GM19025 (cell line): ENCODE data around the gene KIAA0513.

ENCODE experiments used
- ATAC-seq: cut with Tn5 transposase; IDR thresholded peaks from one replicate; pipeline ENCODE4 v1.9.1; 2021; ENCODE audit warnings: mild to moderate bottlenecking, low read depth, moderate library complexity; ENCODE audit not compliant: unreplicated experiment

Gene KIAA0513

DNA sequence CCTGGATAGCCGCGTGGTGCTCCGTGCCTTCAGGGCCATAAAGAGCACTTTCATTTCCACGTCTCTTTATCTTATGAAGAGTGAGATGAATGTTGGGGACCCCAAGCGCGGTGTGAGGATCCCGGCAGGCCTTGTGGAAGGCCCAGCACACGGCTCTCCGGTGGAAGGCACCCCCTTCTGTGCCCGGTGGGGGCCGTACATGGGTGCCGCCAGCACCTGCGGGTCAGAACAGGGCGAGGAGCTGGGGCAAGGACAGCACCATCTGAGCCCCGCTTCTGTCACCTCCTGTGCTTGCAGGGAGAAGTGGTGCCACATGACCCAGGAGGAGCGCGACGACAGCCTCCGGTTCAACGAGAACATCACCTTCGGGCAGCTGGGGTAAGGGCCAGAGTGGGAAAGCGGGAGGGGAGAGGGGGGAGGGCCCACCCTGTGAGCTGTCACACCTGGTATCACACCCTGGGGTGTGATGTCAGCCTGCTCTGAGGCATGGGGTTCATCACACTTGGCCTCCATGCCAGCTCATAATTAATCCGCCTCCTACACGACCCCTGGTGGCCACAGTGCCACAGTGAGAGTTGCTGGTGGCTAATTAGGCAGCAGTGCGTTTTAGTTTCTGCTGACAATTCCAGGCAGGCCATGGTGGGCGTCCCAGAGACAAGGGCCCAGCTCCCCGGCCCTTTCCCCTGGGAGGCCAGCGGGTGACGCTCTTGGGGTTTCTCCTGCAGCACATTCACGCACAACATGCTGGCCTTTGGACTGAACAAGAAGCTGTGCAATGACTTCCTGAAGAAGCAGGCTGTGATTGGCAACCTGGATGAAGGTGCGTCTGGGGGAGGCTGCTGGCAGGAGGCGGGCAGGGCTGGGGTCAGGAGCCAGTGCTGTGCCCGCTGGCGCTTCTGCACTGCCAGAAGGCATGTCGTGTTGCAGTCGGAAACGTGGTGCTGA, 59.0 kb downstream of the KIAA0513 start:
- no peak for ATAC-seq

DNA sequence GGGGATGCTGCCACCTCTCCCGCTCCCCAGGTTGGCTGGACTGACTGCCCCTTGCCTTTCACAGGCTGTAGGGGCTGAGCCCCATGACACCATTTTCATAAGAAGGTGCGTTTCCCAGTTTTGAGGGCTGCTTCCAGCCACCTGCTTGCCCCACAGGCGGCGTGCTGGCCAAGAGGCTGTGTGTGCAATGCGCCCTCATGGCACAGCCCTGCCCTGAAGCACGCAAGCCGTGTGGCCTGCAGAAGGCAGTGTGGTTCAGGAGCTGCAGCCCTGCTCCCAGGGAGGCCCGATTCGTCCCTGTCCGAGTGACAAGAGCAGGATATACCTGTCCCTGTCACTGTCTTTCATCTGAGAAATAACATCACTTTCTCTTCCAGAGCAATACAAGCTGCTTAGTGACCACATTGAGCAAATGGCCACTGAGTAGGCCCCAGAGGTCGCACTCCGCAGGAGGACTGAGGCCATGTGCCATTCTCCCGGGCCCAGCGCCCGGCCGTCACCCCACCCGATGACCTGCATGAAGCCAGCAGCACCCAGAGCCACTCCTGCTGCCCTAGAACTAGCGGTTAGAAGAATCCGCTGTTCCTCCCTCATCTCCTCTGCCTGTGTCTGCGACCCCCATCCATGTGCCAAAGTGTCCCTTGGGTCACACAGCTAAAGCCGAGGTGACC, 60.4 kb downstream of the KIAA0513 start:
- ATAC-seq, result no peak

DNA sequence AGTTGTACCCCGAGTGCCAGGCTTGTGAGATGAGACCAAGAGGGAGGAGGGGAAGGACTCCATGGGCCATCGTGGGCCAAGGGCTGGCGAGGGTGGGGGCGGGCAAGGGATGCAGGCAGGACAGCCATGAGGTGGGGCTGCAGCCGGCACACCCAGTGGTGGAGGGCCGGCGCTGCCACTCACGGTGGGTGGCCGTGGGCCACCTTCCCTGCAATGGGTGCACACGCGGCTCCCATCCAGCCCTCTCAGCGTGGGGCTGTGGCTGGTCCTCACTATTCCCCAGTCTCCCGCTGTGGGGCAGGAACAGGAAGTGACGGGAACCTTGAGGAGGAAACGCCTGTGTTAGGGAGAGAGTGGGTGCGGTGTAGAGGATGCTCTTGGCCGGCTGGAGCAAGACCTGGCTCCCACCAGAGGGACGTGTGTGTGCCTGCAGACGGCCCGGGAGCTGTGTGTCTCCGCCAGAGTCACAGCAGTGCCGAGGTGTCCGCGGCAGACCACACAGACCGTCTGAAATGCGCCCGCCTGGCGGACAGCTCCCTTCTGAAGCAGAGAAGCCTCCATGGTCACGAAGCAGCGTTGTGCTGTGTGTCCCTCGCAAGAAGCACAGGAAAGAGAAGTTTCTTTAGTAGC, 61.1 kb downstream of the KIAA0513 start:
- ATAC-seq, result no peak

DNA sequence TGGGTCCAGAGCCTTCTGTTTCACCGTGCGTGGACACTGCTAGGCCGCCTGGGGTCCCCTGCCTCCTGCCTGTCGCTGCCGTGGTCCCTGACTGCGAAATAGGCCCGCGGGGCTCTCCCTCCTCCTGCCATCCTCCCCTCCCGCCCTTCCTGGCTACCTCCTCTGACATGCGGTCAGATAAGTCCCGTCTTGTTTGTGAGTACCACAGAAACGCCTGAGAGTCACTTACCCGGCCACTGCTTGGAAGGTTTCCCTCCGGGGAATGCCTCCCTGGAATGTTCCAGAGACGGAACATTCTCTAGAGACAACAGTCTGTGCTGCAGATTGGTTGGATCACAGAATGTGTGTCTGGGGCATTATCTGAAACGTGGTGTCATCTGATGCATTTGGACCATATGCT, 61.9 kb downstream of the KIAA0513 start:
- ATAC-seq, result no peak

DNA sequence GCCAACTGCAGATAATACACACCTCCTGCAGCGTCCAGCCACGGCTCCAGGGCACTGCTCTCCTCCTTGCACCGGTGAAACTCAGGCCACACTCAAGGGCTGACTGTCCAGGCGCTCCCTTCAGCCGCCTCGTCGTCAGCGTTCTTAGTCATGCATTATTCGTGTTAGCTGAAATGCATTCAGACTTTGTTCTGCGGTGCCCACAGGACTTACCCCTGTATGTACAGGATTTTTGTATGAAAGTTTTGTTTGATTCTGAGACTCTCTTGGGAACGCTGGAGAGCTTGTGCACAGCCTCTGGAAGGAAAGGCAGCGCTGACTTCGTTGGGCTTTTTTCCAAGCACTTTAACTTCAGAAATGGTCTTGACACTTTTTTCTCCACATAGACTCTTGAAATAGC, 62.6 kb downstream of the KIAA0513 start:
- no peak for ATAC-seq

DNA sequence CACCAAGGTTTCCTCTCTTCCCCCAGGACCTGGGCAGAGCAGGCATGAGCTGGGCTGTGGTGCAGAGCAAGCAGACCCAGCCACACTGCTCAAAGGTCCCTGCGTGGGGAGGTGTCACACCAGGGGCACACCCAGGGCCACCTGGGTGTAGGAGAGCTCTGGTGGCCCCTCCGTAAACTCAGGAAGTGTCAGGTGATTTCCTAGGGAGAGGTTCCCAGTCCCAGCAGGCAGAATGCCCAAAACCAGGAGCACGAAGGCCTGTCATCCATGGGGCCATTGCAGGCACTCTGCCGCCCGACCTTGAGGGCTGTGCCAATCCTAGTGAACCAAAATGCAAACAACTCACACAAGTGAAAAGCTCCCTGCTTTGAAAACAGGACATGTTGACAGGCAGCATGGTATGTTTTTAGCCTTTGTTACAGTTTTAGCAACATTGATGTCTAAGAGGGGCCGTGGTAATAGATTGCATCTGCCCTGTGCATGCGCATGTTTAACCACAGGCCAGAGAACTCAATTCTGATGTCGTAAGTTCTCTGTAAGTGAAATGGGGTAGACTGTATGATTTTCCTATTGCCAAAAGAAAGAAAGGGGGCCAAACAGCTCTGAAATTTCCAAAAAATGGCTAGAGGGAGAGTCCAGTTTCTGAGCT, 63.4 kb downstream of the KIAA0513 start:
- ATAC-seq, result no peak

DNA sequence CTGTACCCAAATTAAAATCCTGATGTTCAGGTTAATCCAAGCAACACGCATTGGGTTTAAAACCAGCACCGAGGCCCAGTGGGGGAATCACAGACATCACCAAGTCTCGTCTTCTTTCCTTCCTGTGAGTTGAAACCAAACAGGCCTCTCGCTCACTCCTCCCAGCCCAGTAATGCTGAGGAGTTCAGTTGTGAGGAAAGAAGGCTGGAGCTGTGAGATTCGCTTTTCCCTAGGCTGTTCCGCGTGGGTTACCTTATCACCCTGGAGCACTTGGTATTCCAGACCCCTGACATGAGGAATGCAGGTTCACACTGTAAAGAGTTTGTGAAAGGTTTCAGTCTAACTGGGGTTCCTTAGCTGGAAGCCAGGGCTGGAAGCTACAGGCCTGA, 63.9 kb downstream of the KIAA0513 start:
- ATAC-seq, result no peak

DNA sequence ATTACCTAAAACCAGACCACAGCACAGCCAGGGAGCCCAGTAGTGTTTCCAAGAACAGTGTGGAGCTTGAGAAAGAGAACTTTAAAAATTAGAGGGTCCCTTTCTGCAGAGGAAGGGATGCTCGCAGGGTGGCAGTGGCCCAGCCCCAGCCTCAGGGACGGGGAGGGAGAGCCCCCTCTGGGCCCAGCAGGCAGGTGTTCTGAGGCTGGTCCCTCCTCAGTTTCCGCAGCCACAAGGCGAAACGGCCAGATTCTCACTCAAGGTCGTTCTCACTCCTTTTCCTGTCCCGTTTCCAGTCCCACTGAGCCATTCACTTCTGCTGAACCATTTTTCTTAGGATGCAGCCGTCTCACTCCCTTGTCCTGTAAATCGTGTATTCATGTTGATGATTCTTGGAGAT, 64.7 kb downstream of the KIAA0513 start:
- ATAC-seq, result no peak

DNA sequence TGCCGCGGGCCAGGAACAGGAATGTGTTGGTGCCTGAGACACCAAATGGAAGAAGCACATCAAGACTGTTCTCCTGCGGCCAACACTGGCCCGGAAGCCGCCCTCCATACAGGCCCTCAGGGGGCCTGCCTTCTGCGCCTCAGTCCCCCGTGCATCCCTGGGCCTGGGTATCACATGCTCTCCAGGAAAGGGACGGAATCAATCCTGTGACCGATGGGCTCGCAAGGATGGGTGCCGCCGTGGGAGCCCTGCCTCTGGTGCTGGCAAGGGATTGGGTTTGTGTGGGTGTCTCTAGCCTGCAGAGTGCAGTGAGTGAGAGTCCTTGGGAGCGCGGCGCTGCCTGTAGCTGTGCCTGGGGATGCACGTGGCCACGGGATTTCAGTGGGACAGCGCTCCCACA, 65.3 kb downstream of the KIAA0513 start:
- no peak for ATAC-seq

DNA sequence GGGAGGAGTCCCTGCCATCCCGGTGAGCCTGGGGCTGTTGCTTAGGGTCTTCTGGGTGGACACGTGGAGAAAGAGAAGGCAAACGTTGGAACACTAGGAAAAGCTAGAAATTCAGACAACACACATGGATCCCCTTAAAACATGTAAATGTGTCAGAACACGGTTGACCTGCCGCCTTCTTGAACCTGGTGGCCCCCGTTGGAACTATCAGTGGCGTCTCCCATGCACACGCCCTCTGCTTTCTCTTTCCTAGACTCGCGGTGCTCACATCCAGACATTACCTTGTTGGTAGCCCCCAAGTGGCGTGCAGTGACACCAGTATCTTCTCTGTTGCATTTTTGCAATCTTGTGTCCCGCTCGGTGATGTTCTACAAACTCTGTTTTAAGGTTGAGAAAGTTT, 66.1 kb downstream of the KIAA0513 start:
- no peak for ATAC-seq

DNA sequence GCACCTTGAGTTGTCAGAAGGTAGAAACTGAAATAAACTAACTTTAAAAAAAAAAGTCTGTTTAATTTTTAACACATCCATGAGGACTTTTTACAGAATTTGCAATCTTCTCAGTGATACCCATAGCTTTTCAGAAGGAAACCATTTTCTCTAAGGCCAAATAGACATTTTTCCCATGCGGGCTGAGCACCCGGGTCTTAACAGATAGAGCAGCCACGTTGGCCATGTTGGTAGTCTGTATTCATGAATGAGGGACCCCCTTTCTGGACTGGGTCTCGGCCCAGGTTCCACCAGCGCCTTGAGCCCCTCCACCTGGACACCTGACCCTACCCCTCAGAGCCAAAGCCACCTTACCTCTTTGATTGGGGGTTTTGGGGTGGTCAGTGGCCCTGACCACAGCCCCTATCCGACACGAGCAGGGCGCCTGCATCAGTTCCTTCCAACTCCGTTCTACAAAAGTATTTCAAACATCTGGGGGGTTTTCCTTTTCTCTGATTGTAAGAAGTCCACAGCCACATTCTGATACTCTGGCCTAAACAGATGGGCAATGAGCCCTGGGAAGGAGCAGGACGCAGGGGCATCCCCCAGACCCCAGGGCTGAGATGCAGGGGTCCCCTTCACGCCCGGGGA, 66.7 kb downstream of the KIAA0513 start:
- ATAC-seq, result no peak

DNA sequence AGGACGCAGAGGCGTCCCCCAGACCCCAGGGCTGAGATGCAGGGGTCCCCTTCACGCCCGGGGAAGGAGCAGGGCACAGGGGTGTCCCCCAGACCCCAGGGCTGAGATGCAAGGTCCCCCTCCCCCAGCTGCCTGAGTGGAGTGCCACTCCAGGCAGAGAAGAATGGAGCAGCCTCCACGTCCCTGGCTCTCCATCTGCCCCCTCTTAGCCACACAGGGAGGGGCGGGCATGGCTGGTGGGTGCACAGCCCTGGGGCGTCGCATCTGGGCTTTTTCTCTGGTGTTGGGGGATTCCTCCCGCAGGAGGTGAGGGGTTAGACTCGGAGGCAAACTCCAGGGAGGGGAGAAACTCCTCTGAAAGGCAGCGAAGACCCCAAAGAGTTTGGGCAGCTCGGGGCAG, 67.2 kb downstream of the KIAA0513 start:
- no peak for ATAC-seq

DNA sequence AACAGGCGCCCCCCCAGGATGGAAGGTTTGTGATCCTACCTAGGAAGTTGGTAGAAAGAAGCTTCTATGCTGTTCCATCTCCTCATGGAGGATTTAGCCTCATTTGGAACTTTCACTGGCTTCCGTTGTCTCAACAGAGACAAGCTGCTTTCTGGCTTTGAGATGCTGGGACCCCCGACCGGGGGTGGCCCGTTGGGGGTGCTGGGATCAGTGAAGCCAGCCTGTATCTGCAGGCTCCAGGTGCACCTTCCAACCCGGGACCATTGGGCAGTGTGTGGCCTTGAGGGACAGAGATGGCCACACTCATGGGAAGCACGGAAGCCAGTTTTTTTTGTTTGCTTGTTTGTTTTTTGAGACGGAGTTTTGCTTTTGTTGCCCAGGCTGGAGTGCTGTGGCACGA, 69.3 kb downstream of the KIAA0513 start:
- ATAC-seq, result no peak

DNA sequence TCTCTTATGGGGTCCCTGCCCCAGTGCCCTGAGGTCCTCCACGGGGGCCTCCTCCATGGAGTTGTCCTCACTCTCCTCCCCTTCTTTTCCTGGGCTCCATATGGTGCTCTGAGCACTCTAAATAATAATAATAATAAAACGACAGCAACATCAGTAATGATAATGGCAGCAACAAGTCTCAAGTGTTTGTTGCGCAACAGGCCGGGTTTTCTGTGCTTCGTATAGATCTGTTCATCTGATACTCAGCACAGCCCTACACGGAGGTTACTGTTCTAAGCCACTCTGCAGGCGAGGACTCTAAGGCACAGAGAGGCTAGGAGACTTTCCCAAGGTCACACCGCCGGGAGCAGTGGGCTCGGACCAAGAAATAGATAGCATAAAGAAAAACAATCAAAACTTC, 71.0 kb downstream of the KIAA0513 start:
- no peak for ATAC-seq

DNA sequence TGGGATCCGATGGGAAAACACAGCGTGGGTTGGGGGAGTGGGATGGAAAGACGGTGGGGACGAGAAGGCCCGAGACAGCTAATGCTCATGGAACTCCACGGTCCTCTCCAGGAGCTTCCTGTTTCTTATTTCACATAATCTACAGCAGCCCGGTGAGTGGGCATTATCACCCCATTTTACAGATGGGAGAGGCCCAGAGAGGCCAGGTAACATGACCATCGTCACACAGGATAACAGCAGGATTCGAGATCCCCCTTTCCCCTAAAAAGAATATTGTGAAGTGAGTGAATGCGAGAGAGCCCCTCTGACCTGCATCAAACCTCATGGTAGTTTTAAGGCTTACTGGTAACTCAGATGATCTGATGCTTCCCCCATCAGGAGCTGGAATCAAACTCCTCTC, 72.7 kb downstream of the KIAA0513 start:
- ATAC-seq, result no peak

DNA sequence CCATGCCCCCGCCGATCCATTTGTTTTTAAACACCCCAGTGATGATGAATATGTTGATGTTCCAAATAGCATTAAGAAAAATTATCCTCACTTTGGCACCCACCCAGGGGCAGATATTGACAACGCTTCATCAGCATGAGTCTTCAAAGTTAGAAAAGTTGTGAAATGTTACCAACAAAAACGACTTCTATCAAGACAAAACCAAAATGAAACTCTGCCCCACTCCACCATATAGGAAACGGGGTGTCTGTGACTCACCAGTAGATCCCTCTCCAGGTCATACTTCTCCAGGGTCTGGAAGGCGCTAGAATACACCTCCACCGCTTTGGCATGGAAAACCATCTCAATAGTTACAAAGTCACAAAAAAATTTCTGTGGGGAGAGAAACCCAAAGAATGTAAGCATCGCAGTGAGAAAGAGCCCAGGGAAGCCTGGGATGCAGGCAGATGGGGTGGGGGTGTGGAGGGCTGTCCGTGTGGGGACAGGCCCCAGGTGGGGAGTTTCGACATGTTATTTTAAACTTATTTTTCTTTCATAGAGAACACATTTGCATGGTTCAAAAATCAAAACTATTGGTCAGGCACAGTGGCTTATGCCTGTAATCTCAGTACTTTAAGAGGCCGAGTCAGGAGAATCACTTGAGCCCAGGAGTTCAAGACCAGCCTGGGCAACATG, 74.5 kb downstream of the KIAA0513 start:
- no peak for ATAC-seq

DNA sequence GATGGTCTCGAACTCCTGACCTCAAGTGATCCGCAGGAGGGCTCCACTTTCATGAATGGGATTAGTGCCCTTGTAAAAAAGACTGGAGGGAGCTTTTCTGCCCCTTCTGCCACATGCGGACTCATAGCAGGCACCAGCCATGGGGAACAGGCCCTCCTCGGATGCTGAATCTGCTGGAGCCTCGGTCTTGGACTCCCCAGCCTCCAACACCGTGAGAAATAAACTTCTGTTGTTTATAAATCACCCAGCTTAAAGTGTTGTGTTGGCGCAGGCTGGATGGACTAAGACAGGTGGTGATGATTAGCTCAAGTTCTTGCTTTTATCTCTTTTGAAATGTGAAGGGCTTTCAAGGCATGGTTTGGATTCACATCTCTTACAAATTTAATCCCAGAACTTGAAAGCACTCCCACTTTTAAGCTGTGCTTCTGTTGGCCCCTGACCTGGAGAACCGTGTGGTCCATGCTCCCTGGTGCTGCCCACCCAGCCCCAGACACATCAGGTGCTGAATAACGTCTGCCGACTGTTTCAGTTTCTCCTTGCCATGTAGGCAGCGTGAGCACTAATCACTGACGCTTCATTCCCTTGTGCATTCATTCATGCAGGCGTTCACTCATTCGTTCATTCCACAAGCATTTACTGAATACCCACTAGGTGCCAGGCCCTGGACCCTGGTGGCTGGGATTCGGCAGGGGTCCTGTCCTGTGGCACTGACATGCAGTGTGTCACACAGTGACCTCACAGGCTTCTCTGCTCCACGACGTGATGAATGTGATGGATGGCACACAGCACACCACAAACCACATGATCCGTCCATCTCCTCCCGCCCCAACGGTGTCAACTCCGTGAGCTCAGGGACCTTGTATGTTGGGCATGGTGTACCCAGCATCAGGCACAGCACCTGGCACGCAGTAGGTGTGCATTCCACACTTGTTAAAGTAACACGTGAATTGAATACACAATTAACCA, 75.8 kb downstream of the KIAA0513 start:
- no peak for ATAC-seq

DNA sequence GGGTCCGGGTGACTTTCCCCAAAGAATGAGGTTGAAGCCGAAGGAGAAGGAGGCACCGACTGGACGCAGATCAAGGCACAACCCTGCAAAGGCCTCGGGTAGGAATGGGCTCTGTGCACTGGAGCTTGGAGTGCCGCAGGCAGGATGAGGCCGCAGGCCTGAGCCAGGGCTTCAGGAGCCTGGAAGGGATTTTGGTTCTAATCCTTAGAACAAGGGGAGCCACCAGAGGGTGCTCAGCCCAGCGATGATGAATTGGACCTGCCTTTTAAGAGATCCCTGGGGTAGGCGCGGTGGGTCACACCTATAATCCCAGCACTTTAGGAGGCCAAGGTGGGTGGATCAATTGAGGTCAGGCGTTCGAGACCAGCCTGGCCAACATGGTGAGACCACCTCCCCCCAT, 76.6 kb downstream of the KIAA0513 start:
- no peak for ATAC-seq

DNA sequence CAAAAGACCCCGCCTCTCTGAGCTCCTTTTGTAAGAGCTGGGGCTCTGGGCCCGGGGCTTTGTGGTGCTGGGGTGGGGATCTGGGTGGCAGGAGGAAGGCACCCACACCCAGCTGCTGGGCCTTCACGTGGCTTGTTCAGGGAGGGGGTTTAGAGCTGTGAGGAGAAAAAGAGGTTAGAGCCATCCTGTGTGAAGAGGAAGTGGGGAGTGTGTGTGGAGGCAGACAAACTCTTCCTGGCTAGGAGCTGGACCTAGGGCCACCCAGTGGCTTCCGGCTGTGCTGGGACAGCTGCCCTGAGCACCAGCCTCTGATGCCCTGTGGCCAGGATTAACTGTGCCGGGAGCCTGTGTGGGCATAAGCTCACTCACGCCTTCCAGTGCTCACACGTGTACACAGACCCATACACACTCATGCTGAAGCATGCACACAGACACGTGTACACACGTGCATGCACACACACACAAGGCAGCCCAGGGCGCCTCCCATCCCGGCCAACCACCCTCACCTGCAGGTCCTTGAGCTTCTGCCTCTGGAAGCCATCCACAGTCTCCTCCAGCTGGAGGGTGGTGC, 77.3 kb downstream of the KIAA0513 start:
- ATAC-seq, result no peak
